ENCODE results near the gene SEH1L.

SEH1L gene

DNA sequence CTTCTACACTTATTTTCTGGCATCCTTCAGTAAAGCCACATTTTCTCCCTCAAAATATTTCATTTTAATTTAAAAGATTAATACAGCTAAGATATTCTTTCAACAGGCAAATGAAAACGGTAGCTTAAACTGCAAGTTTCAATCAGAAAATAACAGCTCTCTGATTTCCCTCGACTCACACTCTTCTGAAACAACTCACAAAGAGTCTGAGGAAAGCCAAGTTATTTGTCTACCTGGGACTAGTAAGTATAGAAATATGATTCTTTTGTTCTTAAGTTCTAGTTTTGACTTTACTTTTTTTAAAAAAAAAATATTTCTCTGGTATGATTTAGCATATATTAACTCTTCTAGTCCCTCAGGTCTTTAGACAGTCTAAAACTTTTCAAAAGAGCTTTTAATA lies 70.6 kb downstream of the SEH1L start:
- DNase-seq: no peak
- Histone ChIP-seq H3K36me3 (replicated peaks; ENCODE audit: insufficient read depth, low read length) (peaks cover 6% of the 10 kb centered on the region; the same call in 1 of the 2 replicates), H3K9ac (ENCODE audit: low read length) (no peak overlapping the region), H3F3A (ENCODE audit: insufficient read depth, low read length) (no peaks in the 10 kb centered on the region), H4K20me1 (ENCODE audit: insufficient read depth, low read length) (no peaks in the 10 kb centered on the region), H3K4me1 (ENCODE audit: low read length) (no peaks in the 10 kb centered on the region), H3K27me3 (replicated peaks; ENCODE audit: insufficient read depth, low read length) (no peaks in the 10 kb centered on the region), H3K27ac (ENCODE audit: low read length) (no peak overlapping the region), H3K4me3 (ENCODE audit: low read length) (no peak overlapping the region), H3K9me3 (replicated peaks; ENCODE audit: insufficient read depth, low read length) (no peaks in the 10 kb centered on the region), H3K4me2 (ENCODE audit: low read depth, low read length) (no peak overlapping the region), H3K79me2 (ENCODE audit: low read length) (peaks cover 13% of the 10 kb centered on the region), H2AFZ (ENCODE audit: low read length) (no peak overlapping the region), H3K9me2 (replicated peaks; ENCODE audit: insufficient read depth, low read length) (no peaks in the 10 kb centered on the region)
- TF ChIP-seq EZH2 (optimal IDR thresholded peaks at IDR 0.05; ENCODE audit: low read depth, low read length) (no peak), EZH2phosphoT487 (IDR thresholded peaks at IDR 0.05; ENCODE audit: low read length) (no peak)
- TF ChIP-seq, protein P1, sequence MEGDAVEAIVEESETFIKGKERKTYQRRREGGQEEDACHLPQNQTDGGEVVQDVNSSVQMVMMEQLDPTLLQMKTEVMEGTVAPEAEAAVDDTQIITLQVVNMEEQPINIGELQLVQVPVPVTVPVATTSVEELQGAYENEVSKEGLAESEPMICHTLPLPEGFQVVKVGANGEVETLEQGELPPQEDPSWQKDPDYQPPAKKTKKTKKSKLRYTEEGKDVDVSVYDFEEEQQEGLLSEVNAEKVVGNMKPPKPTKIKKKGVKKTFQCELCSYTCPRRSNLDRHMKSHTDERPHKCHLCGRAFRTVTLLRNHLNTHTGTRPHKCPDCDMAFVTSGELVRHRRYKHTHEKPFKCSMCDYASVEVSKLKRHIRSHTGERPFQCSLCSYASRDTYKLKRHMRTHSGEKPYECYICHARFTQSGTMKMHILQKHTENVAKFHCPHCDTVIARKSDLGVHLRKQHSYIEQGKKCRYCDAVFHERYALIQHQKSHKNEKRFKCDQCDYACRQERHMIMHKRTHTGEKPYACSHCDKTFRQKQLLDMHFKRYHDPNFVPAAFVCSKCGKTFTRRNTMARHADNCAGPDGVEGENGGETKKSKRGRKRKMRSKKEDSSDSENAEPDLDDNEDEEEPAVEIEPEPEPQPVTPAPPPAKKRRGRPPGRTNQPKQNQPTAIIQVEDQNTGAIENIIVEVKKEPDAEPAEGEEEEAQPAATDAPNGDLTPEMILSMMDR (IDR thresholded peaks at IDR 0.05; ENCODE audit: low read length): no peak

DNA sequence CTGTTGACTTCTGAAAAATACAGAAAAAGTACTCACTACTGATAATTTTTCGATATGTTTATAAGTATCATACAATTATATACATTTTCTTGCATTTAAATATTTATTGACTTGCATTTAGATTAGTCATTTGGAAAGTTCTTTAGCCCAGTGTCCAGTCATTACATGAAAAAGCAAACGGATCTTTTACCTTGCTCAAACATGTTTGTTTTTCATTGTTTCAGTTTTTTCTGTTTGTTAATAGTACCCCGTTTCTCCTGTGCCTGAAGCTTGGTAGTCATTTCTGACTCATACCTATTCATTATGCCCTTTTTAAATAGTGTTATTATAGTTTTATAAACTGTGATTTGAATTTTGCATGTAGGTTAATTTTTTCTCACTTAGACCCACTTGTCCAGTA lies 71.5 kb downstream of the SEH1L start:
- no peak overlapping the region for H3K9ac ChIP-seq (ENCODE audit: low read length)
- no peaks in the 10 kb centered on the region for H3F3A ChIP-seq (ENCODE audit: insufficient read depth, low read length)
- no peak overlapping the region for H3K4me2 ChIP-seq (ENCODE audit: low read depth, low read length)
- no peak for DNase-seq
- TF ChIP-seq EZH2phosphoT487 (IDR thresholded peaks at IDR 0.05; ENCODE audit: low read length) (no peak), EZH2 (optimal IDR thresholded peaks at IDR 0.05; ENCODE audit: low read depth, low read length) (no peak)
- TF ChIP-seq, protein P1 (IDR thresholded peaks at IDR 0.05; ENCODE audit: low read length): no peak
- H3K9me3 ChIP-seq (replicated peaks; ENCODE audit: insufficient read depth, low read length): no peaks in the 10 kb centered on the region
- H3K27me3 ChIP-seq (replicated peaks; ENCODE audit: insufficient read depth, low read length): no peaks in the 10 kb centered on the region
- H3K9me2 ChIP-seq (replicated peaks; ENCODE audit: insufficient read depth, low read length): no peaks in the 10 kb centered on the region
- H2AFZ ChIP-seq (ENCODE audit: low read length): no peak overlapping the region
- H4K20me1 ChIP-seq (ENCODE audit: insufficient read depth, low read length): no peaks in the 10 kb centered on the region
- H3K36me3 ChIP-seq (replicated peaks; ENCODE audit: insufficient read depth, low read length): peaks cover 6% of the 10 kb centered on the region; the same call in 1 of the 2 replicates
- no peak overlapping the region for H3K27ac ChIP-seq (ENCODE audit: low read length)
- H3K79me2 ChIP-seq (ENCODE audit: low read length): peaks cover 21% of the 10 kb centered on the region
- no peaks in the 10 kb centered on the region for H3K4me1 ChIP-seq (ENCODE audit: low read length)
- H3K4me3 ChIP-seq (ENCODE audit: low read length): no peak overlapping the region

DNA sequence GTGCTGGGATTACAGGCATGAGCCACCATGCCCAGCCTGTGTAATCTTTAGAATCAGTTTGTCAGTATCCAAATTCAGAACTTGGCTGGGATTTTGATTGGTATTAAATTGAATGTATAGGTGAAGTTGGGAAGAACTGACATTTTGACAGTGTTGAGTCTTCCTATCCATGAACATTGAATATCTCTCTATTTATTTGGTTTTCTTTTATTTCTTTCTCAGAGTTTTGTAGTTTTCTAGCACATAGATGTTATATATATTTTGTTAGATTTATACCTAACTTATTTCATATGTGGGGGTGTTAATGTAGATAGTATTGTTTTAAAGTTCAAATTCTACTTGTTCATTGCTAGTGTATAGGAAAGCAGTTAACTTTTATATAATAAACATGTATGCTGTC lies 74.8 kb downstream of the SEH1L start:
- H3K27me3 ChIP-seq (replicated peaks; ENCODE audit: insufficient read depth, low read length): no peaks in the 10 kb centered on the region
- no peak overlapping the region for H3K9ac ChIP-seq (ENCODE audit: low read length)
- peaks cover 3% of the 10 kb centered on the region for H3K36me3 ChIP-seq (replicated peaks; ENCODE audit: insufficient read depth, low read length)
- no peak overlapping the region for H3K4me3 ChIP-seq (ENCODE audit: low read length)
- DNase-seq: no peak
- H3F3A ChIP-seq (ENCODE audit: insufficient read depth, low read length): no peaks in the 10 kb centered on the region
- H3K9me3 ChIP-seq (replicated peaks; ENCODE audit: insufficient read depth, low read length): no peaks in the 10 kb centered on the region
- no peak overlapping the region for H3K4me2 ChIP-seq (ENCODE audit: low read depth, low read length)
- H2AFZ ChIP-seq (ENCODE audit: low read length): no peak overlapping the region
- no peaks in the 10 kb centered on the region for H4K20me1 ChIP-seq (ENCODE audit: insufficient read depth, low read length)
- no peaks in the 10 kb centered on the region for H3K9me2 ChIP-seq (replicated peaks; ENCODE audit: insufficient read depth, low read length)
- TF ChIP-seq EZH2 (optimal IDR thresholded peaks at IDR 0.05; ENCODE audit: low read depth, low read length) (no peak), EZH2phosphoT487 (IDR thresholded peaks at IDR 0.05; ENCODE audit: low read length) (no peak)
- TF ChIP-seq, protein P1 (IDR thresholded peaks at IDR 0.05; ENCODE audit: low read length): no peak
- H3K4me1 ChIP-seq (ENCODE audit: low read length): no peaks in the 10 kb centered on the region
- H3K79me2 ChIP-seq (ENCODE audit: low read length): peaks cover 28% of the 10 kb centered on the region
- no peak overlapping the region for H3K27ac ChIP-seq (ENCODE audit: low read length)
